SK-N-SH (cell line): ENCODE results near the gene P2RX1. TPM values are rescaled to one million over a fixed set of nuclear protein-coding genes. Genes with fewer than 3 reads are reported as not detected.

ENCODE experiments used
- CTCF ChIA-PET: fragments of 300-600, 350-600 bp; formaldehyde crosslinking; extraction: SDS; loops from one replicate; lab custom pipeline; 2021; lab: Yijun Ruan, JAX
- POLR2A ChIA-PET: fragments of 350-600 bp; sonication (Branson Sonifier 250); formaldehyde crosslinking; extraction: SDS; loops from one replicate; lab custom pipeline; 2020; ENCODE audit warnings: antibody characterized with exemption, inconsistent platforms; lab: Yijun Ruan, JAX
- DNase-seq: peaks from one replicate; pipeline ENCODE4 v3.0.0; 2012
- H2AFZ ChIP-seq: fragments of 200-600 bp; sonication (generic); 2 replicates; pipeline ENCODE4 v1.8.1; 2016; ENCODE audit warnings: antibody characterized with exemption, mild to moderate bottlenecking, low read depth
- H3F3A ChIP-seq: fragments of 200-600 bp; sonication (generic); replicated peaks from 2 replicates; pipeline ENCODE3; 2016; ENCODE audit warnings: antibody characterized with exemption, mild to moderate bottlenecking; ENCODE audit not compliant: insufficient read depth
- H3K27ac ChIP-seq, 2 experiments: fragments of 200-500 bp in 1 of 2; fragments of 200-600 bp in 1 of 2; sonication (Bioruptor generic) in 1 of 2; sonication (generic), shearing (Covaris generic) in 1 of 2; 2 replicates each; pipeline versions ENCODE4 v1.5.1 to v1.6.1; 2014 to 2016; ENCODE audit warnings: low read depth in 2 of 2, inconsistent platforms in 1 of 2, low read length in 1 of 2, mild to moderate bottlenecking in 1 of 2, mixed read lengths in 1 of 2
- H3K27me3 ChIP-seq: fragments of 200-600 bp; sonication (generic), shearing (Covaris generic); 2 replicates; pipeline ENCODE4 v1.6.1; 2016; ENCODE audit warnings: mixed run types; ENCODE audit not compliant: insufficient read depth
- H3K36me3 ChIP-seq, 2 experiments: fragments of 200-500 bp in 1 of 2; fragments of 200-600 bp in 1 of 2; sonication (Bioruptor generic) in 1 of 2; sonication (generic) in 1 of 2; replicated peaks in 1 of 2; 2 replicates each; pipeline versions ENCODE3 to v1.5.1; 2014 to 2016; ENCODE audit warnings: low read length in 1 of 2, mild to moderate bottlenecking in 1 of 2; ENCODE audit not compliant: insufficient read depth in 2 of 2, control insufficient read depth in 1 of 2
- H3K4me1 ChIP-seq, 2 experiments: fragments of 200-500 bp in 1 of 2; fragments of 200-600 bp in 1 of 2; sonication (Bioruptor generic) in 1 of 2; sonication (generic), shearing (Covaris generic) in 1 of 2; 2 replicates each; pipeline versions ENCODE4 v1.5.1 to v1.6.1; 2014 to 2016; ENCODE audit warnings: low read depth in 1 of 2, low read length in 1 of 2, mixed run types in 1 of 2; ENCODE audit not compliant: insufficient read depth in 2 of 2, control insufficient read depth in 1 of 2
- H3K4me2 ChIP-seq: fragments of 200-600 bp; sonication (generic), shearing (Covaris generic); 2 replicates; pipeline ENCODE4 v1.6.1; 2017; ENCODE audit warnings: mixed run types
- H3K4me3 ChIP-seq, 2 experiments: fragments of 200-500 bp in 1 of 2; fragments of 200-600 bp in 1 of 2; sonication (Bioruptor generic) in 1 of 2; sonication (generic), shearing (Covaris generic) in 1 of 2; 2 replicates each; pipeline versions ENCODE4 v1.5.1 to v1.8.1; 2014 to 2016; ENCODE audit warnings: low read depth in 2 of 2, inconsistent platforms in 1 of 2, low read length in 1 of 2, mild to moderate bottlenecking in 1 of 2, mixed read lengths in 1 of 2, moderate library complexity in 1 of 2
- H3K79me2 ChIP-seq: fragments of 200-600 bp; sonication (generic); 2 replicates; pipeline ENCODE4 v1.8.1; 2017; ENCODE audit warnings: mild to moderate bottlenecking; ENCODE audit not compliant: insufficient read depth
- H3K9ac ChIP-seq: fragments of 200-600 bp; sonication (generic); 2 replicates; pipeline ENCODE4 v1.6.1; 2017; ENCODE audit warnings: mixed run types
- H3K9me2 ChIP-seq: fragments of 200-600 bp; sonication (generic); 2 replicates; pipeline ENCODE4 v1.6.1; 2017; ENCODE audit warnings: mixed run types
- H3K9me3 ChIP-seq: fragments of 200-600 bp; sonication (generic); 2 replicates; pipeline ENCODE4 v1.6.1; 2017; ENCODE audit warnings: mixed run types, mild to moderate bottlenecking, moderate library complexity
- H4K20me1 ChIP-seq: fragments of 200-600 bp; sonication (generic); 2 replicates; pipeline ENCODE4 v1.6.1; 2017; ENCODE audit warnings: mild to moderate bottlenecking, mixed run types; ENCODE audit not compliant: insufficient read depth
- CHD2 ChIP-seq: fragments of 150-350 bp; IDR thresholded peaks from 2 replicates; pipeline ENCODE4 v1.6.1; 2018; ENCODE audit warnings: low read length; ENCODE audit not compliant: partially characterized antibody
- EP300 ChIP-seq, 2 experiments: IDR thresholded peaks; 2 replicates each; pipeline versions ENCODE4 v1.4.0 to v1.6.1; 2012; ENCODE audit warnings: borderline replicate concordance in 1 of 2, low read depth in 1 of 2, low read length in 1 of 2
- EZH2phosphoT487 ChIP-seq: fragments of 200-600 bp; sonication (generic); IDR thresholded peaks from 2 replicates; pipeline ENCODE4 v1.6.1; 2017; ENCODE audit warnings: low read depth, mixed run types, mild to moderate bottlenecking, antibody characterized with exemption, moderate library complexity, borderline replicate concordance
- FOXM1 ChIP-seq: IDR thresholded peaks from 2 replicates; pipeline ENCODE4 v1.4.0; 2012; ENCODE audit warnings: low read depth, mild to moderate bottlenecking
- GABPA ChIP-seq: IDR thresholded peaks from 2 replicates; pipeline ENCODE4 v1.4.0; 2012; ENCODE audit warnings: low read depth, mild to moderate bottlenecking
- GATA2 ChIP-seq: sonication (generic); formaldehyde crosslinking; IDR thresholded peaks from 2 replicates; pipeline ENCODE4 v1.5.0; 2020; ENCODE audit warnings: mild to moderate bottlenecking, missing genetic modification reagents
- IRF3 ChIP-seq: fragments of 150-350 bp; IDR thresholded peaks from 2 replicates; pipeline ENCODE4 v1.6.1; 2016; ENCODE audit warnings: mild to moderate bottlenecking, low read depth, low read length
- MEF2A ChIP-seq: IDR thresholded peaks from 2 replicates; pipeline ENCODE4 v1.4.0; 2012; ENCODE audit warnings: low read depth, borderline replicate concordance
- MXI1 ChIP-seq: IDR thresholded peaks from 2 replicates; pipeline ENCODE4 v1.6.1; 2012; ENCODE audit warnings: mild to moderate bottlenecking, low read depth, low read length, improper control_type of control experiment
- RAD21 ChIP-seq: IDR thresholded peaks from 2 replicates; pipeline ENCODE4 v1.6.1; 2012; ENCODE audit warnings: mild to moderate bottlenecking, low read length
- RCOR1 ChIP-seq: fragments of 150-350 bp; IDR thresholded peaks from 2 replicates; pipeline ENCODE4 v1.6.1; 2017; ENCODE audit warnings: antibody characterized with exemption, low read length
- RFX5 ChIP-seq: IDR thresholded peaks from 2 replicates; pipeline ENCODE4 v1.6.1; 2012; ENCODE audit warnings: mild to moderate bottlenecking, improper control_type of control experiment, low read length
- RXRA ChIP-seq: IDR thresholded peaks from 2 replicates; pipeline ENCODE4 v1.4.0; 2012; ENCODE audit warnings: low read depth, mild to moderate bottlenecking, borderline replicate concordance
- SIN3A ChIP-seq: IDR thresholded peaks from 2 replicates; pipeline ENCODE4 v1.6.1; 2012; ENCODE audit warnings: low read depth, mild to moderate bottlenecking, low read length, moderate library complexity, borderline replicate concordance
- TAF1 ChIP-seq: IDR thresholded peaks from 2 replicates; pipeline ENCODE4 v1.6.1; 2012; ENCODE audit warnings: low read depth, mild to moderate bottlenecking, low read length, moderate library complexity, borderline replicate concordance
- TEAD4 ChIP-seq: IDR thresholded peaks from 2 replicates; pipeline ENCODE4 v1.4.0; 2012; ENCODE audit warnings: mild to moderate bottlenecking, borderline replicate concordance; ENCODE audit not compliant: insufficient read depth
- ZBTB33 ChIP-seq: IDR thresholded peaks from 2 replicates; pipeline ENCODE4 v1.4.0; 2012; ENCODE audit warnings: low read depth, borderline replicate concordance
- WGBS: methylation state at CpG from one replicate; pipeline ENCODE4 v1.1.6; 2017; ENCODE audit warnings: low lambda C conversion rate; 5-methylcytosine and 5-hydroxymethylcytosine counted together
- polyA plus RNA-seq, 3 experiments: library from polyadenylated mRNA; depleted of rRNA; stranded (reverse); fragments of >200 nt; gene quantifications; 2 replicates each; pipeline ENCODE4 v1.2.3, GENCODE V29; 2012

The P2RX1 gene
- polyA plus RNA-seq, 1 of the 3 experiments (the other 2 are of a cell fraction), result not detected

GRCh38 chr17:3887394-3887793 is 28.9 kb downstream of the P2RX1 start:
- no peaks in the 10 kb centered on the region for H3K9me2 ChIP-seq
- no peak overlapping the region for H2AFZ ChIP-seq
- H3K4me2 ChIP-seq, result no peak overlapping the region
- H3K27ac ChIP-seq, result no peak overlapping the region
- ChIA-PET CTCF (interaction anchor here (1.1 kb wide), 1 partner anchor 24 kb away, joined by 3 read pairs; no protein-coding TSS in a partner anchor), POLR2A (no interaction called here)
- H3K79me2 ChIP-seq, result peaks cover 18% of the 10 kb centered on the region; the same call in 1 of the 2 replicates
- DNase-seq, result no peak
- no peaks in the 10 kb centered on the region for H3K9me3 ChIP-seq
- H4K20me1 ChIP-seq, result 0 out of 2 replicates have a peak, but pooled peaks cover 4% of the 10 kb centered on the region
- no peaks in the 10 kb centered on the region for H3K27me3 ChIP-seq
- no peak overlapping the region for H3K9ac ChIP-seq
- H3K36me3 ChIP-seq, result peaks cover 0 to 5% of the 10 kb centered on the region in 2 experiments
- WGBS, result 82% methylated on average over 2 of the region's 2 CpGs
- no peak overlapping the region for H3K4me3 ChIP-seq
- H3K4me1 ChIP-seq, result peaks cover 9 to 34% of the 10 kb centered on the region in 2 experiments; a peak in 3 of 4 replicates
- peaks cover 10% of the 10 kb centered on the region for H3F3A ChIP-seq
- no peak for TF ChIP-seq TAF1
- TF ChIP-seq SIN3A, result no peak
- no peak for TF ChIP-seq GATA2 (CRISPR knock-in tag)
- TF ChIP-seq EP300 (IDR thresholded peaks at IDR 0.05; ENCODE audit: borderline replicate concordance in 1 of 2, low read depth in 1 of 2, low read length in 1 of 2), result no peak
- no peak for TF ChIP-seq MXI1
- TF ChIP-seq IRF3, result no peak
- TF ChIP-seq ZBTB33, result no peak
- no peak for TF ChIP-seq GABPA
- TF ChIP-seq RFX5, result no peak
- no peak for TF ChIP-seq EZH2phosphoT487
- no peak for TF ChIP-seq CHD2
- no peak for TF ChIP-seq RXRA
- no peak for TF ChIP-seq RCOR1
- no peak for TF ChIP-seq TEAD4
- no peak for TF ChIP-seq RAD21
- no peak for TF ChIP-seq MEF2A
- TF ChIP-seq FOXM1, result no peak
